PFSK-1 (cell line): Measurements from ENCODE around the gene TENM3.

Source experiments
- POLR2AphosphoS5 ChIP-seq: IDR thresholded peaks from 2 replicates; pipeline ENCODE4 v1.6.1; 2012; ENCODE audit warnings: low read depth, mild to moderate bottlenecking, control low read depth, low read length, moderate library complexity
- REST ChIP-seq, 2 experiments: IDR thresholded peaks; 2 replicates each; pipeline versions ENCODE4 v1.6.1 to v1.8.0; 2011 to 2012; ENCODE audit warnings: low read depth in 2 of 2, low read length in 2 of 2, control low read depth in 1 of 2, inconsistent platforms in 1 of 2, mild to moderate bottlenecking in 1 of 2, moderate library complexity in 1 of 2; ENCODE audit not compliant: insufficient read depth in 1 of 2

- TF ChIP-seq REST (IDR thresholded peaks at IDR 0.05; ENCODE audit: insufficient read depth in 1 of 2, low read depth in 2 of 2, low read length in 2 of 2) (no peak), POLR2AphosphoS5 (no peak)
These were observed 557.0 kb downstream of the TENM3 start for GRCh38 chr4:182800216-182800515.
